SK-N-SH treated with all-trans-retinoic acid at 6 μM for 48 hours (cell line): ENCODE data around the gene ATP8A1.

ENCODE experiments used
- ATAC-seq: fragments of 200-7000 bp; cut with Tn5 transposase; 3 replicates; pipeline ENCODE4 v1.9.1; 2020; ENCODE audit warnings: mild to moderate bottlenecking, moderate library complexity
- ARNTL ChIP-seq: fragments of 450-650 bp; formaldehyde crosslinking; IDR thresholded peaks from 2 replicates; pipeline ENCODE4 v1.5.0; 2020; ENCODE audit warnings: low read depth, mild to moderate bottlenecking, moderate library complexity, borderline replicate concordance
- BACH2 ChIP-seq: fragments of 250-450 bp; sonication (Bioruptor Pico); IDR thresholded peaks from 2 replicates; pipeline ENCODE4 v1.9.0; 2021; ENCODE audit warnings: mild to moderate bottlenecking, borderline replicate concordance
- CREB5 ChIP-seq: fragments of 250-450 bp; sonication (Bioruptor Pico); IDR thresholded peaks from 2 replicates; pipeline ENCODE4 v1.5.1; 2020; ENCODE audit warnings: low read depth, mild to moderate bottlenecking, moderate library complexity
- CSDC2 ChIP-seq: fragments of 250-450 bp; sonication (Bioruptor Pico); IDR thresholded peaks from 2 replicates; pipeline ENCODE4 v1.5.0; 2020; ENCODE audit warnings: mild to moderate bottlenecking, moderate library complexity
- ESRRG ChIP-seq: fragments of 250-450 bp; sonication (Bioruptor Pico); IDR thresholded peaks from 2 replicates; pipeline ENCODE4 v1.6.1; 2021; ENCODE audit warnings: mild to moderate bottlenecking
- ISL1 ChIP-seq: fragments of 250-450 bp; sonication (Bioruptor Pico); IDR thresholded peaks from 2 replicates; pipeline ENCODE4 v2.1.2; 2022; ENCODE audit warnings: mild to moderate bottlenecking, moderate library complexity
- OSR1 ChIP-seq: fragments of 250-450 bp; sonication (Bioruptor Pico); IDR thresholded peaks from 2 replicates; pipeline ENCODE4 v1.8.0; 2022; ENCODE audit warnings: moderate library complexity, mild to moderate bottlenecking, inconsistent platforms
- POU6F1 ChIP-seq: fragments of 250-450 bp; sonication (Bioruptor Pico); IDR thresholded peaks from 2 replicates; pipeline ENCODE4 v1.8.0; 2021; ENCODE audit warnings: low read depth, mild to moderate bottlenecking, moderate library complexity, borderline replicate concordance
- PPARA ChIP-seq: fragments of 250-450 bp; sonication (Bioruptor Pico); IDR thresholded peaks from 2 replicates; pipeline ENCODE4 v1.5.0; 2020; ENCODE audit warnings: mild to moderate bottlenecking, borderline replicate concordance
- RARB ChIP-seq: fragments of 250-450 bp; sonication (Bioruptor Pico); IDR thresholded peaks from 2 replicates; pipeline ENCODE4 v1.8.0; 2021; ENCODE audit warnings: mild to moderate bottlenecking, moderate library complexity
- SNAI2 ChIP-seq: fragments of 250-450 bp; sonication (Bioruptor Pico); IDR thresholded peaks from 2 replicates; pipeline ENCODE4 v1.5.0; 2020; ENCODE audit warnings: mild to moderate bottlenecking, moderate library complexity
- TCF4 ChIP-seq: fragments of 250-450 bp; sonication (Bioruptor Pico); IDR thresholded peaks from 2 replicates; pipeline ENCODE4 v1.8.0; 2021; ENCODE audit warnings: mild to moderate bottlenecking, moderate library complexity, borderline replicate concordance
- TOX ChIP-seq: fragments of 250-450 bp; sonication (Bioruptor Pico); IDR thresholded peaks from 2 replicates; pipeline ENCODE4 v1.8.0; 2021; ENCODE audit warnings: mild to moderate bottlenecking, moderate library complexity, borderline replicate concordance
- TSHZ2 ChIP-seq: fragments of 250-450 bp; sonication (Bioruptor Pico); IDR thresholded peaks from 2 replicates; pipeline ENCODE4 v1.5.0; 2020; ENCODE audit warnings: mild to moderate bottlenecking, moderate library complexity
- ZC3H10 ChIP-seq: fragments of 250-450 bp; sonication (Bioruptor Pico); IDR thresholded peaks from 2 replicates; pipeline ENCODE4 v1.5.1; 2021; ENCODE audit warnings: mild to moderate bottlenecking, moderate library complexity
- ZFP3 ChIP-seq: fragments of 250-450 bp; sonication (Bioruptor Pico); IDR thresholded peaks from 2 replicates; pipeline ENCODE4 v1.5.0; 2020; ENCODE audit warnings: mild to moderate bottlenecking, moderate library complexity
- ZFP30 ChIP-seq: fragments of 450-650 bp; formaldehyde crosslinking; IDR thresholded peaks from 2 replicates; pipeline ENCODE4 v1.5.0; 2022; ENCODE audit warnings: mild to moderate bottlenecking, moderate library complexity
- ZNF565 ChIP-seq: fragments of 450-650 bp; formaldehyde crosslinking; conservative IDR thresholded peaks from 2 replicates; pipeline ENCODE4 v1.5.0; 2020; ENCODE audit warnings: low read depth, mild to moderate bottlenecking, moderate library complexity
- ZNF70 ChIP-seq: fragments of 450-650 bp; formaldehyde crosslinking; IDR thresholded peaks from 2 replicates; pipeline ENCODE4 v1.5.0; 2020; ENCODE audit warnings: mild to moderate bottlenecking, moderate library complexity
- ZNF8 ChIP-seq: fragments of 450-650 bp; formaldehyde crosslinking; IDR thresholded peaks from 2 replicates; pipeline ENCODE4 v1.5.0; 2020; ENCODE audit warnings: mild to moderate bottlenecking, moderate library complexity
- TF ChIP-seq, protein P1 (sequence below): fragments of 250-450 bp; sonication (Bioruptor Pico); IDR thresholded peaks from 2 replicates; pipeline ENCODE4 v1.5.1; 2021; ENCODE audit warnings: mild to moderate bottlenecking, moderate library complexity
- TF ChIP-seq, protein P2 (sequence below): fragments of 250-450 bp; sonication (Bioruptor Pico); IDR thresholded peaks from 2 replicates; pipeline ENCODE4 v1.8.0; 2020; ENCODE audit warnings: mild to moderate bottlenecking, moderate library complexity, borderline replicate concordance

Gene ATP8A1

GRCh38 chr4:42578187-42578586 lies 78.7 kb downstream of the ATP8A1 start:
- ATAC-seq, result no peak
- TF ChIP-seq TCF4 (CRISPR knock-in tag) (no peak), ZFP30 (CRISPR knock-in tag) (no peak), POU6F1 (CRISPR knock-in tag) (no peak)
- TF ChIP-seq, all 23 proteins: peak for 0

- TF ChIP-seq TSHZ2 (CRISPR knock-in tag) (no peak), ZNF565 (no peak), ZNF70 (CRISPR knock-in tag) (no peak), ESRRG (CRISPR knock-in tag) (no peak), BACH2 (CRISPR knock-in tag) (no peak), SNAI2 (CRISPR knock-in tag) (no peak), ZNF8 (no peak), ARNTL (CRISPR knock-in tag) (no peak), ISL1 (CRISPR knock-in tag) (no peak), CSDC2 (CRISPR knock-in tag) (no peak), ZFP3 (no peak), CREB5 (CRISPR knock-in tag) (no peak), RARB (CRISPR knock-in tag) (no peak), TOX (CRISPR knock-in tag) (no peak), PPARA (CRISPR knock-in tag) (no peak), ZC3H10 (CRISPR knock-in tag) (no peak), OSR1 (CRISPR knock-in tag) (no peak), POU6F1 (CRISPR knock-in tag) (no peak)
- TF ChIP-seq, protein P1, sequence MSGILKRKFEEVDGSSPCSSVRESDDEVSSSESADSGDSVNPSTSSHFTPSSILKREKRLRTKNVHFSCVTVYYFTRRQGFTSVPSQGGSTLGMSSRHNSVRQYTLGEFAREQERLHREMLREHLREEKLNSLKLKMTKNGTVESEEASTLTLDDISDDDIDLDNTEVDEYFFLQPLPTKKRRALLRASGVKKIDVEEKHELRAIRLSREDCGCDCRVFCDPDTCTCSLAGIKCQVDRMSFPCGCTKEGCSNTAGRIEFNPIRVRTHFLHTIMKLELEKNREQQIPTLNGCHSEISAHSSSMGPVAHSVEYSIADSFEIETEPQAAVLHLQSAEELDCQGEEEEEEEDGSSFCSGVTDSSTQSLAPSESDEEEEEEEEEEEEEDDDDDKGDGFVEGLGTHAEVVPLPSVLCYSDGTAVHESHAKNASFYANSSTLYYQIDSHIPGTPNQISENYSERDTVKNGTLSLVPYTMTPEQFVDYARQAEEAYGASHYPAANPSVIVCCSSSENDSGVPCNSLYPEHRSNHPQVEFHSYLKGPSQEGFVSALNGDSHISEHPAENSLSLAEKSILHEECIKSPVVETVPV (CRISPR knock-in tag), result no peak
- TF ChIP-seq, protein P2, sequence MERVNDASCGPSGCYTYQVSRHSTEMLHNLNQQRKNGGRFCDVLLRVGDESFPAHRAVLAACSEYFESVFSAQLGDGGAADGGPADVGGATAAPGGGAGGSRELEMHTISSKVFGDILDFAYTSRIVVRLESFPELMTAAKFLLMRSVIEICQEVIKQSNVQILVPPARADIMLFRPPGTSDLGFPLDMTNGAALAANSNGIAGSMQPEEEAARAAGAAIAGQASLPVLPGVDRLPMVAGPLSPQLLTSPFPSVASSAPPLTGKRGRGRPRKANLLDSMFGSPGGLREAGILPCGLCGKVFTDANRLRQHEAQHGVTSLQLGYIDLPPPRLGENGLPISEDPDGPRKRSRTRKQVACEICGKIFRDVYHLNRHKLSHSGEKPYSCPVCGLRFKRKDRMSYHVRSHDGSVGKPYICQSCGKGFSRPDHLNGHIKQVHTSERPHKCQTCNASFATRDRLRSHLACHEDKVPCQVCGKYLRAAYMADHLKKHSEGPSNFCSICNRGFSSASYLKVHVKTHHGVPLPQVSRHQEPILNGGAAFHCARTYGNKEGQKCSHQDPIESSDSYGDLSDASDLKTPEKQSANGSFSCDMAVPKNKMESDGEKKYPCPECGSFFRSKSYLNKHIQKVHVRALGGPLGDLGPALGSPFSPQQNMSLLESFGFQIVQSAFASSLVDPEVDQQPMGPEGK (CRISPR knock-in tag), result no peak
- no peak for ATAC-seq
Measured at GRCh38 chr4:42574870-42575430, 82.0 kb downstream of the ATP8A1 start.
